ENCODE results near the gene FAM20A.

DNA sequence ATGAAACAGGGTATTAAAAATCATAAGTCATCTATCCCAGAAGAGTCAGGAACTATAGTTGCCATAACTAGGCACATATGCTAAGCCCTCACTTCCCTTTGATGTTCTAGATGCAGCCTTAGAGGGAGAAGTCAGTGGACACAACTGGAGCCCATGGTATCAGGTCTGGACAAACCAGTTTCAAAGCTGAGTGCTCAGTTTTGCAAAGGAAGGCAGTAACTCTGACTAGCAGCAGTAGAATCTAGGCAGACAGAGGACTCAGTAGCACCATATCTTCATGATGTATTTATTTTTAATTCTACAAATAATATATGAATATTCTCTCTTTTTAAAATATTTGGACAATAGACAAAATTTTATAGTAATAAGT lies 11.7 kb upstream of the FAM20A start:
- TF ChIP-seq YY1 (IDR thresholded peaks at IDR 0.05; ENCODE audit: insufficient read depth, insufficient read length) (no peak), ZNF274 (IDR thresholded peaks at IDR 0.05; ENCODE audit: low read depth, low read length) (no peak)

All from NT2/D1 (cell line).